Fibroblast of upper back skin (primary cell): ENCODE measurements around the gene TAF8.

ENCODE experiments used
- DNase-seq: peaks from one replicate; pipeline ENCODE4 v3.0.0-alpha.2; 2013

The TAF8 gene

DNA sequence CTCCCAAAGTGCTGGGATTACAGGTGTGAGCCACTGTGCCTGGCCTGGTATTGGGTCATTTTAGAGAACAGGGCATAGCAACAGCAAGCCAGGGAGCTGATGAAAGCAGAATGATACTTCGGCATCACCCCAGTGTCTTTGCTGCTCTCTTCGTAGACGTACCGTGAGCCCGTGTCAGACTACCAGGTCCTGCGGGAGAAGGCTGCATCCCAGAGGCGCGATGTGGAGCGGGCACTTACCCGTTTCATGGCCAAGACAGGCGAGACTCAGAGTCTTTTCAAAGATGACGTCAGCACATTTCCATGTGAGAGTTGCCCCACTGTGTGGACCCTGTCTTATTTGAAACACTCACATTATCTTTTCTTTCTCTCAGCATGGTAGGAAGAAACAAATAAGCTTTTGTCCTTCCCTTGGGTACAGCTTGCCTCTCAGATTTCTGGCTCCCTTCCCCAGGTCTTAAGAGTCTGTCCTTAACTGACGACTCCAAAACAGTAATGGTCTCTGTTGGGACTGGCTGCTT, 15.9 kb downstream of the TAF8 start:
- DNase-seq: no peak

DNA sequence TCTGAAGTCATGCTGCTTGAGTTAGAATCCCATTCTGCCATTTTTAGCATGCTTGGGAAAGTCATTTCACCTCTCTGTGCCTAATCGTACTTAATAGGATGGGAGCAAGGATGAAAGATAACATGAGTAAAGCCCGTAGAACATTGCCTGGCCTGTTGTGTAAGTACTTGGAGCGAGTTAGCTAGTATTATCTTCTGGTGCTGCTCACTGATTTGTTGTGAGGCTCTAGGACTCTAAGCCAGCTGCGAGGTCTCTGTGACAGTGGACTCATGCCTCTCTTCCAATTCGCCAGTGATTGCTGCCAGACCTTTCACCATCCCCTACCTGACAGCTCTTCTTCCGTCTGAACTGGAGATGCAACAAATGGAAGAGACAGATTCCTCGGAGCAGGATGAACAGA, 17.8 kb downstream of the TAF8 start:
- DNase-seq: no peak

DNA sequence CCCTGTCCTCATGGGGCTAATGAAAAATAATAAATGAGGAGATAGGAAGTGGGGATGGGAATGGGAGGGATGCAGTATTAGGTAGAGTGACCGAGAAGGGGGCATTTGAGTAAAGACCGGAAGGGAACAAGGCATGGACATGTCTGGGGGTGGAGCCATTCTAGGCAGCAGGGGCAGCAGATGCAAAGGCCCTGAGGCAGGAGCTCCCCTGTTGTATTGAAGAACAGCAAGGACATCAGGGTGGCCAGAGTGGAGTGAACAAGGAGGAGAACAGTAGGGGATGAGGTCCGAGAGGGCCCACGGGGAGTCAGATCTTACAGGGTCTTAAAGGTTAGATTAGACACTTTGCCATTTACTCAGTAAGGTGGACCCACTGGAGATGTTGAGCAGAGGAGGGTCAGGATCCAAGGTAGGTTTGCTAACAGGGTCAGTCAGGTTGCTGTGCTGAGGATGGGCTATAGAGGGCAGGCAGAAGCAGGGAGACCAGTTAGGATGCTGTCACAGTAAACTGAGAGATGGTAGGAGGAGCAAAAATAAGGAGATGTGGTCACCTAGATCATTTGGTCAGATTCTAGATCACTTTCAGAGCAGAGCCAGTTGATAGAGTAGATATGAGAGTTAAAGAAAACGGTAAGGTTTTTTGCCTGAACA, 18.7 kb downstream of the TAF8 start:
- no peak for DNase-seq

DNA sequence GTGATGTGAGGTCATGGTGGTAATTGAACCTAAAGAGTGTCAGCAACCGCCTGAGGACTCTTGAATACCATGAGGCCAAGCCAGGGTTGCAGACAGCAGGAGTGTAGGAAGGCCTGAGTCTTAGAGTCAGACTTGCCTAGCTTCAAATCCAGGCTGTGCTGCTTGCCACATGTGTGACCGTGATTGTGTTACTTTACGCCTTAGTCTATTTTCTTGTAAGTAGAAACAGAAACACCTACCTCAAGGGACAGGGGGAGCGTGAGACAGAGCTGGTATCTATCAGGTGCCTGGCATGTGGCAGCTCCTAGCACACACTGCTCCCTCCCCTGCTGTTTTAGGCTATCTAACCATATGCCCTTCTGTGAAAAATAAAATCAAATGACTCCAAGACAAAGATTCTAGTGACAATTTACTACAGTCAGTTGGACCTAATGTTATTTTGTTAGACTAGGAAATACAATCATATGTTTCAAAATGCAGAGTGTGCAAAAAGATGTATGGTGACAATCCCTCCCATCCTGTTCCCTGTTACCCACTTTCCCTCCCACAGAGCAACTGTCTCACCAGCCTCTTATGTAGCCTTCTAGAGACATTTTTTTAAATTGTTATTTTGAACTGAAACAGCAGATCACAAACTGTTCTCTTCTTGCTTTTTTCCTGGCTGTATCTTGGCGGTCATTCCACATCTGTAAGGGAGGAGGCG, 21.7 kb downstream of the TAF8 start:
- no peak for DNase-seq

DNA sequence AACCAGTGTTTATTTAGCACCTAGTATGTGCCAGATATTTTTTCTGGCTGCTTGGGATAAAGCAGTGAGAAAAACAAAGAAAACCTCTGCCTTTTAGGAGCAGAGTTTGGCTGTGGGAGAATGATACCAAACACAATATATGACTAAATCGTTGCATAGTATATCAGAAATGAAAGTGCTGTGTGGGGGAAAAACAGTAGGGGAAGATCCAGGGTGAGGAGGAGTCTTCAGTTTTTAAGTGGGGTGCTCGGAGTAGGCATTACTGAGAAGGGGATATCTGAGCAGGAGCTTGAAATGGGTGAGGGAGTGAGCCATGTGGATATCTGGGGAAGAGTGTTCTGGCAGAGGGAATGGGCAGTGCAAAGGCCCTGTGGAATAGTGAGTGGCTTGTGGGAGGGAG, 23.0 kb downstream of the TAF8 start:
- no peak for DNase-seq

DNA sequence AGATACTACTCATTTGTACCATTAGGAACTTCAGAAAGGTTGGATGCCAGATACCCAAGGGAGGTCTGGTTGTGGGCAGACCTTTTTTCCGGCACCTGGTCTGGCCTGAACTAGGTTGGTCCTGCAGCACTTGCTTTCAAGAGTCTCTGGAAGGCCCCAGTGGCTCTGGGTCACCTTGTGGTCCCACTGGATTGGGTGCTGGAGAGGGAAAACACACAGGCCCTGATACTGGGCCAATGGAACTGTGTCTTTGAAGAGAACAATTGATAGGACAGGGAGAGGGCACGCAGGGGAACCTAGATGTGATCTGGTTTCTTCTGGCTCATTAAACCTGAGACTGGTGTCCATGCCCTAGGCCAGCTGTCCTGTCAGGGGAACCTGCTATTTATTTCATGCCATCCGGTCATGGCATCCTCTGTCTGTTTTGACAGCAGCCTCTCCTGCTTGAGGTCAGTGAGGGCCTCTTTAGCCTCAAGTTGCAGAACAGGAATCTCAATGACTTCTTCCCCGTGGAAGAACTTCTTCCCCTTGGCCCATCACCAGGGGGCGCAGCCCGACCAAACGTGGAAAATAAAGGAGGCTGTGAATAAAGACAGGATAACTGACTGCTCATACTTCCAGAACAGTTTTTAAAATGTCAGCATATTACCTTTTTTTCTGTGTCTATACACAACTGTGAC, 25.0 kb downstream of the TAF8 start:
- peak; percentile 72 for DNase-seq

DNA sequence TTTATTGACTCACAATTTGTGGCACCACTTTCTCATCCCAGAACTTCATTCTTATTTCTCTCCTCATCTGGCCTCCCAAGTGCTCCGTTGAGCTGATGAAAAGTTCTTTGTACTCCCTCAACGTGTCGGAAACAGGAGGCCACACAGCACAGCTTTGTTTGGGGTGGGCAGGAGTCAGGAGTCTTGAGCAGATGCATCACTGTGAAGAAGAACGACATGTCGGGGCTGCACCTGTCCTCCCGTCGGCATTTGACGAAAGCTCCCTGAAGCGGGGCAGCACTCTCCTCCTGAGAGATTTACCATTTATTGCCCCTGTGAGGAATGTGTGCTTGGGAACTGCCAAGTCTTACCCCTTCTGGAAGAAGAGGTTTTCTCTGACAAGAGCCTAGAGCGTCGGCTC, 28.1 kb downstream of the TAF8 start:
- no peak for DNase-seq

DNA sequence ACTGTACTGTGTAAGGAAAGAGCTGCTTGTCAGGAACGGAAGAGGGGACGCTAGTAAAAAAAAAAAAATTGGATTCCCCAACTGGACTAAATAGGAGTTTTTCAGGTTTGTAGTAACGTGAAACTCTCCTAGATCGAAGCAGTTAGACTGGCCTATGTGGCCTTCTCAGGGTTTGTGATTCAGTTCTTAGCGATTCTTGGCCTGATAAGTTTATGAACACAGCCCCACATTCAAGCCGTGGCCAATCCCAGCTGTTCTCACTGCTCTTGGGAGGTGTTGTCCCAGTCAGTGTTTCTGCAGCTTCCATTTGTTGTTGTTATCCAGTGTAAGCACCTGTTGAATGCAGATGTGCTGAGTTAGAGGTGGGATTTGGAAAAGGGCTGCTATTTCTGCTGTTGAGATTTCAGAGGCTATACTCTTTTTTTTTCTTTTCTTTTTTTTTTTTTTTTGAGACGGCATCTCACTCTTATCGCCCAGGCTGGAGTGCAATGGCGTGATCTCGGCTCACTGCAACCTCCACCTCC, 29.7 kb downstream of the TAF8 start:
- DNase-seq: no peak

DNA sequence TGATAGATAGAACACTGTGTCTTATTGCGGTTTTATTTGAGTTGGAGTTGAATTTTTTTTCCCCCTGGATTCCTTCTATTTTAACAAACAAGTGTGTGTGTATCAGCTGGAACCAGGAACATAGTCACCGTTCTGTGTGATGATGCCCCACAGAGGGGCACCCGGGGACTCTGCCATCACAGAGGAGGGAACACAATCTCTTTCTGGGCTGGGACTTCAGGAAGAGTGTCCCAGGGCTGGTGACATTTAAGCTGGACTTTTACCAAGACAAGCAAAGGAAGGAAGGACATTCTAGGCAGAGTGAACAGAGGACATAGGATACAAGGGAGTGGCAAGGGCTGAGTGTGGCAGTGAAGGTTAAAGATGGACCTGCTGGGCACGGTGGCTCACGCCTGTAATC, 33.2 kb downstream of the TAF8 start:
- no peak for DNase-seq

DNA sequence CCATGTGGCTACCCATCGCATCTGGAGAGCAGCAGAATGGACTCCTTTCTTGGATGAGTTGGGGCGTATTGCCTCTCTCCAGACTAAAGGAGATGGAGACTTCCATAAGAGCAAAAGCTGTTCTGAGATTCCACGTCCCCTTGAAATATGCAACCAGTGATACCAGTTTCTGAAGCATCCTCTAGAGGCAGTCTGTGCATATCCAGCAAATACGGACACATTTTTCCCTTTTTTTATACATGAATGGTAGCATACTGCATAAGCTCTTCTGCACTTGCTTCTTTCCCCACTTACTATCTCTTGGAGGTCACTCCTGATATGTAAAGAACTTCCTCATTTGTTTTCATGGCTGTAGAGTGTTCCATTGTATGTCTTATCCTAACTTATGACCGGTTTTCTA, 34.6 kb downstream of the TAF8 start:
- DNase-seq: no peak

DNA sequence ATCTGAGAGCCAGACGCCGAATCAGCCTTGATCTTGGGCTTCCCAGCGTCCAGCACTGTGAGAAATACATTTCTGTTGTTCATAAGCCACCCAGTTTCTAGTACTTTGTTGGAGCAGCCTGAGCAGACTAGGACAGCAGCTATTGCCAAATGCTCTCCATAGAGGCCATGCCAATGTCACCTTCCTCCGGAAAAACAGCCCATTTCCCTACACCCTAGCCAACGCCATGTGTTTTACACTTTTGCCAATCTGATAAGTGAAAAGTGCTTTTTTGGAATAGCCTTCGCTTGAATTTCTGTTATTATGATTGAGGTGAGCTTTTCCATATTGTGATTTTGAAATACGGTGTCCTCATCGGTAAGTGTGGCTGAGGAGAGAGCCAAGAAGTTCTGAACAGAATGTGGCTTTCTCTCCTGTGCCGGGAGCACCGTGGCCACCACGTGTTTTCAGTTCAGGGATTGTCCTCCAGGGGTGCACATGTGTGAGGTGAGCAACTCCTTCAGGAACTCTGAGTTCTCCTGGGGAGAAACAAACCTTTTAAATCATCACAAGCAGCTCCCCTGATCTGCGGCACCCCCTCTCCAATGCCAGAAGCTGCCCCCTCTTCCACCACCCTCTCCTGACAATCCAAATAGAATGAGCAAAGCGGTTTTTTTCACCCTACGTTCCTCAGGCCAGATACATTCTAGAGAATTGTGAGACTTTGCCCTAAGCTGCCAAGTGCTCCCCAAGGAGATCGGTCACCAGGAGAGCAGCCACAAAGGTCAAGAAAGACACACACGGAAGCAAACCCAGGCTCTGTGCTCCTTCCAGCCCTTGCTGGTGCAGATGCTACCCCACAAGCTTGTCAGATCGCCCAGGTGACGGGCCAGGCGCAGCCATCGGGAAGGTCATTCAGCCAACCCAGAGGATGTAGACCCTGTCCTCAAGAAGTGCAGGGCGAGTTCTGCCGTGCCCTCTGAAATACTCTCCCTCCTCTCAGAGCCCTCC, 36.0 kb downstream of the TAF8 start:
- no peak for DNase-seq

DNA sequence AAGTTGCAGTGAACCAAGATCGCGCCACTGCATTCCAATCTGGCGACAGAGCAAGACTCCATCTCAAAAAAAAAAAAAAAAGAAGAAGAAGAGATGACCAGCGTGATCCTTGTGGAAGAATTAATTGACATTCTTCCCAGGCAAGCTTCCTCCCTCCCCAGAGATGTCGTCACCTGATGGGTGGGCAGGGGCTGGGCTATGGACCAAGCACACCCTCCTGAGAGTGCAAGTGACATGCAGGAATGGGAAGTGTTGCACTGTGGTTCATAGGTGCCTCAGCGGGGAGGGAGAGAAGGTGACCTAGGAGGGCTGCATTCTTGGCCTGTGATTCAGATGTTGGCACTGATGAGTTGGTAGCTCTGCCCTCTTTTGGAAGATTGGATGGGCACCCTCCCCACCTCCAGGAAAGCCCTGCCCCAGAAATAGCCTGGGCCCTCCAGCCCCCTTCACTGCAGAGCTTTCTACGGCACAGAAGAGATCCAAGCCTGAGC, 37.8 kb downstream of the TAF8 start:
- peak; percentile 54 for DNase-seq

DNA sequence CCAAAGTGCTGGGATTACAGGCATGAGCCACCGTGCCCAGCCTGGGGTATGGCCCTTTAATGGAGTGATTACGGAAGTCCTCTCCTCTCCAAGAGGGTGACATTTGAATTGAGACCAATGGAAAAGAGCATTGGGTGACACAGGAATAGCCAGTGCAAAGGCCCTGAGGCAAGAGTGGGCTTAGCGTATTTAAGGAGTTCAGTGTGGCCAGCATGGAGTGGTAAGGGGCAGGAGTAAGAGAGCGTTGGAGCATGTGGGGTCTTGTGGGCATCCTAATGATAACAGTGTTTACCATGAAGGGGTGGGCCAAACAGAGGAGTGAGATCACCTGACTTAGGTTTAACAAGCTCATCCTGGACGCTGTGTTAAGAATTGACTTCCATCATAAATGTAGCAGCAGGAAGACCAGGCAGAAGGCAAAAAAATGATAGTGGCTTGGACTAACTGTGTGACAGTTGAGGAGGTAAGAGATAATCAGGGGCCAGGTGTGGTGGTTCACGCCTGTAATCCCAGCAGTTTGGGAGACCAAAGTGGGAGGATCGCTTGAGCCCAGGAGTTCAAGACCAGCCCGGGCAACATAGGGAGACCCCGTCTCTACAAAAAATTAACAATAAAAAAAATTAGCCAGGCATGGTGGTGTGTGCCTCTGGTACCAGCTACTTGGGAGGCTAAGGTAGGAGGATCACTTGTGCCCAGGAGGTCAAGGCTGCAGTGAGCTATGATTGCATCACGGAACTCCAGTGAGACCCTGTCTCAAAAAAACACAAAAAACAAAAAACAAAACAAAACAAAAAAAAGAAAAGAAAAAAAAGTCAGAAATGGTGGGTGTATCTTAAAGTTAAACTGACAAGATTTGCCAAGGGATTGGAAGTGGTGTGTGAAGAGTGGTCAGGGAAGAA, 40.7 kb downstream of the TAF8 start:
- DNase-seq: no peak

DNA sequence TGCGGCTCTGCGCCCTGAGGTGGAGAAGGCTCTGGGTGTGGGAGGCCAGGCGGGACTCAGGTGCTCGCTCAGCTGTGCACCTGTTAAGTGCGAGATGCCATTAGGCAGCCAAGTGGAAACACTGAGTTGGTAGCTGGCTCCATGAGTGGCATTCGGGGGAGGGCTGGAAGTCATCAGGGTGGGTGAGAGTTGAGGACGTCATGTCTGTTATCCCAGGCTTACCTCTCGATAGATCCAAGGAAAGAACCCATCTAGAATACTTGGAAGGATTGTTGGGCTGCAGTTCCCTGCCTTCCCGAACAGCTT, 41.3 kb downstream of the TAF8 start:
- no peak for DNase-seq

DNA sequence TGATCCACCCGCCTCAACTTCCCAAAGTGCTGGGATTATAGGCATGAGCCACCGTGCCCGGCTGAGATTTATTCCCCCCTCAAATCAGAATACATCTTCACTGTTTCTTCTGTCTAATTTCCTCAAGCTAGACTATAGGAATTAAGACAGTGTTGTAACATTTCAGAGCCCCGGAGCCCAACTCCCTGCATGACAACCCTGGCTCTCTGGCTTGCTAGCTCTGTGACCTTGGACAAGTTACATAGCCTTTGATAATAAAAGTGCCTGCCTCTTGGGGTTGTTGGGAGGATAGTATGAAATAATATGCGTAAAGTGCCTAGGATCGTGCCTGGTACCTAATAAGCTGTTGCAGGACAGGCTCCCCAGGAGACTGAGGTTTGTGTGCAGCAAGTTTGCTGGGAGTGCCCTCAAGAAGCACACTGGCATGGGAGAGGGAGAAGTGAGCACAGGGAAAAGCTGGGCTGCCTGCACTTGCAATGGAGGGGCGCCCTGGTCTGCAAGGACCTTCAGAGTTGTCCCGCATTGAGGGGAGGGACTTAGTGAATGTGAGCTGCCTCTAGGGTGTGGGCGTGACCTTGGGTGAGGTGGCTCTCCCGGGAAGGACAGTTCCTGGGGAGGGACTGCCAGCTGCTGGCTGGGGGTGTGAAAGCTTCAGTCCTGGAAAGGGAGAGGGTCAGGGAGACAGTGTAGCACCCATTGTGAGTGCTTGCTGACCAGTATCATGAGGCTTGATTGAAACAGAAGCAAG, 43.4 kb downstream of the TAF8 start:
- DNase-seq: no peak

DNA sequence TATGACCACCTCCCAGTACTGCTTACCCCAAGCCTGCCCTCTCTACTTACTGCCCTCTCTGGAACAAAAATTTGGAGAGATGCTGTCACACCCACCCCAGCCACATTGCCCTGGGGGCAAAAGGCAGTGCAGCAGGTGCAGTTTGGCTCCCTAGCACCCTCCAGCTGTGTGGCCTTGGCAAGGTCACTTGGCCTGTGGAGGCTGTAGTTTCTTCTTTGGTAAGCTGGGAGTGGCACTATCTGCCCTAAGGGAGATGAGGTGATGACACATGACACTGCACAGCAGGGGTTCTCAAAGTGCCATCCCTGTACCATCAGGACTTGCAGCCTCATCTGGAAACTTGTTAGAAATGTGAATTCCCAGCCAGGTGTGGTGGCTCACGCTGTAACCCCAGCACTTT, 44.8 kb downstream of the TAF8 start:
- DNase-seq: no peak

DNA sequence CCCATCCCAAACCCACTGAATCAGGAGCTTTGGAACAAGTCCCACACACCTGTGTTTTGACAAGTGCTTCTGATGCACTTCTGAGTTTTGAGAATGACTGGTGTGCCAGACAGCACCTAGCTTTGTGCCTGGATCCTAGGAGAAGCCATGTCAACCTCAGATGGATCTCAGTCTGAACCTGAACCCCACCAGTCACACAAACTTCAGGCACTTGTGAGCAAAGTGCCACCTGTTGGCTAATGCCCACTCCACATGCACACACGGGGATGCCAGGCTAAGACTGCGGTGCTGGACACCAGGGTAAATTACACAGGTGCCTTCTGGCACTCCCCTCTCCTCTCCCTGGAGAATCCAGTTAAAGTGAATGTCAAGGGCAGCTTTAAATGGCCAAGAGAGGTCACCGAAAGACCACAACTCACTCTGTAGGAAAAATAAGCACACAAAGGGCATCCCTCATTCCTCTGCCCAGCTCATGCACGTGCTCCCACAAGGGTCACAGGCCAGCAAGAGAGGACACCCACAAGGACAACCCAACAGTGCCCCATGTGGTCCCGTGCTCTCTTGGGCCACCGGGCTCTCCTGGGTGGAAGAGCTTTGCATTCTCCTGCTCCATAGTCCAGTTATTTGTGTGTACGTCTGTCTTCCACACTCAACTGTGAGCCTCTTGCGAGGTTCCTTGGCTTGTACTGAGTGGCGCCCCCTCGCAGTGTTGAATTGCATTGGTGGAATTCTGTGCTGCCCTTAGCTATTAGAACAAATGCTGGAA, 45.6 kb downstream of the TAF8 start:
- no peak for DNase-seq

DNA sequence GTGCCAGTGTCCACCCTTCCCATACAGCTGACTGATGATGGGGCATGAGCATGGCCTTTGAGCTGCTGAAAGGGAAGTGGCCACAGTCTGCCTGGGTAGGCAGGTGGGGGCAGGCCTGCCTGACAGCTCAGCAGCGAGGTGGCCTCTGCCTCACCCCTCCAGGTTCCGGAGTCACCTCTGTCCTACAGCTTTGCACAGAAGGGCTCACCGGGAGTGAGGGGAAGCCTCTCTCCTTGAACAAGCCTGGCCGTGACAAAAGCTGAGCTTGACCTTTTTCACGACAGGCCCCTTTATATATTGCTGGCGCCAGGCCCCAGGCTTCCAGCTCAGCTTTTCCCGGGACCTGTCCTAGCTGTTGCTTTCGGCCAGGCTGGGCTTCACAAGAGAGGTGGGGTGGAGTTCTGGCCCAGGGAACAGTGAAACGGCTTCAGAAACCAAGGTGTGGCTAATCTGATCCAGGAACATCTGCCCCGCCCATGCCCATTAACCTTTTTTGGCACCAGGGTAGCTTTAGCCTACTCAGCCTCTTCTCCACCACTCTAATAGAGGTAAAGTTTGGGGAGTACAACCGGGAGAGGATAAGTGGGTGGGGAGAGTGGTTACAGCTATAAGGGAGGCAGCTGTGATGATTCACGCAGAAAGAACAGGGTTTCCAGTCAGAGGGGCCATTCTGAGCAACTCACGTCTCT, 49.2 kb downstream of the TAF8 start:
- DNase-seq: peak; percentile 66
